GM19397 (cell line): ENCODE results near the gene CC2D1B.

Experiments
- ATAC-seq: cut with Tn5 transposase; IDR thresholded peaks from one replicate; pipeline ENCODE4 v1.9.1; 2021; ENCODE audit warnings: mild to moderate bottlenecking, moderate library complexity; ENCODE audit not compliant: unreplicated experiment

The CC2D1B gene

DNA sequence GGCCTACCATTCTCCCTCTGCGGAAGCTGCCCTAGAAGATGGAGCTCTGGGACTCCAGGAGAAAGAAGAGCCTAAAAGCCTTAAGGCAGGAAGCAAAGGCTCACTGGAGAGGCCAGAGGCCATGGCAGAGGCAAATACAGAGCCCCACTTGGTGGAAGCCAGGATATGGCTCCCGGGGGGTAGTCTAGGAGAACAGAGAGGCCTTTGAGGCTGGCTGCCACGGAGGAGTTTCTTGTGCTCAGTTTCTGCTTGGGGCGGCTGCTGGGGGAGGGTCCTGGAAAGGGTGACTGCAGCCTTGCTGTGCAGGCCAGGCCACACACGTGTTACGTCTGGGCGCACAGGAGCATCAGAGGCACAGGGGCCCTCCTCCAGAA, 5.4 kb downstream of the CC2D1B start:
- no peak for ATAC-seq

DNA sequence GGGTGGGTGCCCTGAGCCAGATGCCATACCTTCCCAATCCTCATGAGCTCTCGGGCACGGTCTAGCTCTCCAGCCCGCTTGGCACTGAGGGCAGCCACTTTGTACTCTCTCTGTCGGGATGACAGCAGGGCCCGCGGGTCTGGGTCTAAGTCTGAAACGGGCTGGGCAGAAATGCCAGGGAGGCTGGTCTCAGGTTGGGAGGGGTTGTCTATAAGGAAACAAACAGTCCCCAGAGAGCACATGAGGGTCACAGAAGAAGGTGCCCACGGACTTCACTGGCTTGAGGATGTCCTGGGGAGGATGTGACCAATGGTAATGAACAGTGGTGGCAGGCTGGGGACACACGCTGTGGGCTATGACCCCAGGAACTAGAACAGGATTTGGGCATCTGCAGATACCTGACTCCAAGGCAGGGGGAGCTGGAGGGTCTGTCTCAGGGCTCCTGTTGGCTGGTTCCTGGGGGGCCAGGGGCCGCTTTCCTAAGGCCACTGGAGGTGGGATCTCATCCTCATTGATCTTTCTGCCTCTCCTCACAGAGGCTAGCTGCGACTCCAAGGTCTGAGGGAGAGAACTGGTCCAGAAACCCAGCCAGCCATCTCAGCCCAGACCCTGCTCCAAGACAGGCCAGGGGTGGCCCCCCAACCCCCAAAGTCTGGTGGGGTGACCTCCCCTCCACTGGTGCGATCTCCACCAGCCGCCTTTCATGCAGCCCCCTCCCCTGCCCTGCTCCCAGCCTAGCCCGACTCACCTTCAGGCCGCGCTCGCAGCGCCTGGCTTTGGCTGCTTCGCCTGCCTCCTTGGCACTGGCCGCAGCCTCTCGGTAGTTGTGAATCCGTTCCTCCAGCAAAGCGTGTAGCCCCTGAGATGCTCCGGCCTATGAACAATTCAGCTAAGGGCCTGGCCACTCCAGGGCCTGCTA, 6.1 kb downstream of the CC2D1B start:
- no peak for ATAC-seq

DNA sequence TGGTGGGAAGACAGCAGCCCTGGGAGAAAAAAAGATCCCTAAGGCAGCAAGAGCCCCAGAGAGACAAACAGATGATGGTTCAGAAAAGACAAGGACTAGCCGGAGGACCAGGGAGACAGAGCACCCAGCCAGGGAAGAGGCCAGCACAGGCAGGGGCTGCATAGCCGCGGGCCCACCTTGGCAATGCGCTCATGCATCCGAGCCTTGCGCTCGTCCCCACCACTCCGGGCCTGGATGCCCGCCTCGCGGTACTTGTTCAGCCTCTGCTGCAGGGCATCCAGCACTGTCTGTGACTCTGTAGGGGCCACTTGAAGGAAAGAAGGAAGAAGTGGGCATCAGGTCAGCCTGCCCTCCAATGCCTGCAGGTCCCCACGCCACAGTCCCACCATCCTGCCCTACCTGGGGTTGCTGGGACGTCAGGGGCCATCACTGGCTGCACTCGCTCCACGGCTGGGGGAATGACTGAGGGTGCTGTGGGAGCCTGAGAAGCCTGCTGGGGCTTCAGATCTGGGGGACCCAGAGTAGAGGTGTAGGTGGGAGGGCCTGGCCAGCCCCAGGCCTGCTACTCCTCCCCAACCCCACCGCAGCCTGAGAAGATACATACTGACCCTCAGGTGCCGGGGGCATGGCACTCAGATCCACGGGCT, 7.0 kb downstream of the CC2D1B start:
- no peak for ATAC-seq

DNA sequence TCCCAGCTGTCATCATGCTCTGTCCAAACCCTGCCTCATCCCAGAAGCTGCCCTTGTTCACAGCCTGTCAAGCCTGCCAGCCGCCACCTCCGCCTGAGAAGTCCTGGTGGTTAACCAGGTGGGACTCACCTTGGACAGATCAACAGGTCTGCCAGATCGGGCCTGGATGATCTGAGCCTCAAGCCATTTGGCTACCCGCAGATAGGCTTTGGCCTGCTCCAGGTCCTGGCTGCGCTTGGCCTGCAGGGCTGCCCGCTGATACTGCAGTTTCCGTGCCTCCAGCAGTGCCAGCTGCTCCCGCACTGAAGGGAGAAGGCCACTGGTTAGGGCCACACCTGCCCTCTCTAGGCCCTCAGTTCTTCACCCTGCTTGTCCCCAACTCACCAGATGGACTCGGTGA, 8.6 kb downstream of the CC2D1B start:
- no peak for ATAC-seq

DNA sequence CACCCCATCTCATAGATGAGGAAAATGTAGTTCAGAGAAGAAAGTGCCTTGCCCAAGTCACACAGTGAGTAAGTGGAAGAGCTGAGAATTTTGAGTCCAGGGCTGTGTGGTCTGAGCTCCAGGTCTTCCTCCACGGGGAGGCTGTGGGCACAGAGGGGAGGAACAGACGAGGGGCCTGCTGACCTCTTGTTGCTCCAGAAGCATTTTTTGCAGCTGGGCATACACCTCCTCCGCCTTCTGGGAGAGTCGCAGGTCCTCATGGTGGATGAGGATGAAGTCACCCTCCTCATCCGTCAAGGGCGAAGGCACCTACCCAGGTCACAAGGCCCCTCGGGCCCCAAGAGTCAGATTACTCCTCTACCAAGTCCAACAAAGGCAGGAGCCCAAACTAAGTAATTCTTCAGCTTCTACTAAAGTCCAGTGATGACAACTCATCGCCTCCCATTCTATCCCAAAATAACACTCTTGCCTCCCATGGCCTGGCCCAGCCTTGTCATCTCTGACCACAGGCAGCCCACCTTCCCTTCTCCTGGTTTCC, 9.1 kb downstream of the CC2D1B start:
- ATAC-seq = no peak

DNA sequence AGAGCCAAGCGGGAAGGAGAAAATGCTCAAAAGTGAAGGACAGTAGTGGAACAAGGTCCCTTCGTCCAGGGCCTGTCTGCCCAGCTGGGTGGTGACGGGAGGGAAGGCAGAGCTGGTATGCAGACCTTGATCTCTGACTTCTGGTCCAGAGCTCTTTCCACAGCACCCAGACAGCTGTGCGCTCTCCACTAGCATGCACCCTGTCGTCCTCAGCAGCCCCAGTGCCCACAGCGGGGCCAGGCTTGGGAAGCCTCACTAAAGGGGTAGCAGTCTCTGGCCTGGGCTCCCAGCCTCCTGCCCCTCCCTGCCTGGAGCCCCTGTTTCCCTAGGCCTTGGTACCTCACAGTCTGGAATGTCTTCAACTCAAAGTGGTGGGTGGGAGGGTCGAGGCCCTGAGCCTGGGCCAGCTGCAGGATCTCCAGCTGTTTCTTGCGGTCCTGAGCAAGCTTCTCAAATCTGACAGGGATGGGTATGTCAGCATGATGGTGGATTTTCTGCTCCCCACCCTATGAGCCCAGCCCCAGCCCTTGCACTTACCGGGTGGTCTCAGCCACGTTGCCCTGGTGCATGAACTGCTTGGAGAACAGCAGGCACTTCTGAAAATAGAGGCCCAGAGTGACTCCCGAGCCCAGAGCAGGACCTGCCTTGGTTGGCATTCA, 10.0 kb downstream of the CC2D1B start:
- ATAC-seq = no peak

DNA sequence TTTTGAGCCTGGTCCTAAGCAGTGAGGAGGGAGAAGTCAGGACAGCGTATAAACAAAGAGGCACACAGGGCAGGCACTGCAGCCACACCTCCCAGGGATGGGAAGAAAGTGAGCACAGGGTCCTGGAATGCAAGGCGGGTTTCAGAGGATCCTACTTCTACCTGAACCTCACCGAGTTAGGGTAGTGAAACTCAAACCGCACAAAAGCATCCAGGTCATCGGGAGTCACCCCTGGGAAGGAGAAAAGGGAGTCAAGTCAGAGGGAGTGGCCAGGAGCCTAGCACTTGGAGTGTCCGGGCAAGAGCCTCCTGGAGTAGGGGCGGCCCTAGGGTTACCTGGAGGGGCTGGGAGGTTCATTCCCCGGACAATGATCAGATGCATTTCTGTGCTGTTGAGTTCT, 10.6 kb downstream of the CC2D1B start:
- ATAC-seq = no peak

DNA sequence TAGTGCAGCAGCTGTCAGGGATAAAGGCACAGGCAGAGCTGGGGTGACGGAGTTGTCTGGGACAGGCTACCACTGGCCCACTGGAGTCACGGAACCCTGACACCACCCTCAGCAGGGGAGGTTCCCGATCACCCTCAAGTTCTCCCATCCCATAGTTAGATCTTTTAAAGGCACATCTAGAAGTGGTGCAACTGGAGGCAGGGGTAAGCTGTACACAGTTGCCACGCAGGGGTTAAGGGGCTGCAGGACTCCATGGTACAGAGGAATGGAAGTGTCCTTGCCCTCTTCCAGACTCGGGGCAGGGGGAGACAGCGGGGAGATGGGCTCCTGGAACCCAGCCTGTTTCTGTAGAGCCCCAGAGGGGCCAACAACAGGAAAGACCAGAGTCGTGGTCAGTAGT, 13.3 kb downstream of the CC2D1B start:
- ATAC-seq = no peak

DNA sequence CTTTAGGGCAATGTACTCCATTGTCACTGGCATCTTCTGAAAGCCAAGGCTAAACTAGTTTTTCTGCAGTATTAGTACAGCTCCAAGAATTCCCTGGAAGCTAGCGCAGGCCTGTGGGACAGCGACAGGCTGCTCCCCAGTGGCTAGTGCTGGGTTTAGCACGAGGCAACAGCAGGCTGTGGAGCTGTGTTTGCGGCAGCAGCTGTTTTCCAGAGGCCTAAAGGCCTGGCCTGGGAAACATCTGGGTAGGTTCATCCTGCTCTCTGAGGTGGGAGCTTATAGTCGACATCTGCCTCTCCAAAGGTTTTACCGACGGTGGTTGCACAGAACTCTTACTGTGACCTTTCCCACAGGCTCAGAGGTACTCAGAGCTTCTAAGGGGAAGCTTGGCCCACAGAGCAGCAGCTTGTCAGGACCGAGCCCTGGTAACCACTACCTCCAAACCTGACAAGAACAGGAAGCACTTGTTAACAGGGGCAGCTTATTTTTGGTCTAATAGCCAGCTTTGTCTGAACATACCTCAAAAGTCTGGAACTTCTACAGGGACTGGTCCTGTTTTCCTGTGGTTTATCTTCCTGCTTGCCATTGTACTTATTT, 17.2 kb downstream of the CC2D1B start:
- ATAC-seq = no peak

DNA sequence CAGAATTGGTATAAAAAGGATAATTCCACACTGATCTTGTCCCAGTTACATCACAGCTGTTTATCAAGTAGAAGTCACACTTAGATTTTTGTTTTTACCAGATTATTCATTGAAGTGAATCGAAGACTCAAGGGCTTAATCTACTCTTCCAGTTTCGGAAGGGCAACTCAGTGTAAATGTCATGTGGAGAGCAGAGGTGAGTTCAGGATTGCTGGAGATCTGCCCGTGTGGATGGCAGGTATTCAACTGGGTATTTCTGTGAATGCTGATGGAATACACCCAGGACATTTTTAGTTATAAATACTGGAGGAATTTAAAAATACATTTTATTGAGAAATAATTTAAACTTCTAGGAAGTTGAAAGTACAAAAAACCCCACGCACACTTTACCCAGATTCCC, 19.4 kb downstream of the CC2D1B start:
- ATAC-seq = no peak

DNA sequence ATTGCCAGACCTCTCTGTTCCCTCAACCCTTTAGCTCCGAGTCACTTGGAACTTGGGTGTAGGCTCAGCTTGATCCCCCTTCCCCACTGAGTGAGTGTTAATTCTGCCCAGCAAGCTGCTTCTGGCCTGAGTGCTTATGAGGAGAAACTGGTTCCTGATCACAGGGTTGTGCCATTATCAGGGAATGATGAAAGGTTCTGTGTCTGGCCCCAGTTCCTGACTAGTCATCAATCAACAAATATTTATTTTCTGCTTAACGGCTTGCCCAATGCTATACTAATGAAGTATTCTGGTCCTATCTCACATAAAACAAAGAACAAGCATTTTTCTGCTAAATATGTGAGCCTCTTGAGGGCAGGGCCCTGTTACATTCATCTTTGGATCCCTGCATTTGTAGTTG, 20.8 kb downstream of the CC2D1B start:
- ATAC-seq = no peak

DNA sequence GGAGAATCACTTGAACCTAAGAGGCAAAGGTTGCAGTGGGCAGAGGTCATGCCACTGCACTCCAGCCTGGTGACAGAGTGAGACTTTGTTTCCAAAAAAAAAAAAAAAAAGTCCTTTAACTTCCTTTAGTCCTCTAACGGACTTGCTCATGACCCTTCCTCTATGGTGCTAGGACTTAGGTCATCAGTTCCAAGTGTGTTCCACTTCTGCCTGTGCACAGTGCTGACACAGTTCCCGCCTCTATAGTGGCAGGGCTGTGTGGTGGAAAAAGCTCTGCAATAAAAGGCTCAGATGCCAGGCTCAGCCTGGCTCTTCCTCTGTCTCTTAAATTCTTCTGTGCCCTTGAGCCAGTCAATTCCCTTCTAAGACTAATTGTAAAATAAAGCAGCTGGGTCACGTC, 22.0 kb downstream of the CC2D1B start:
- ATAC-seq = no peak

DNA sequence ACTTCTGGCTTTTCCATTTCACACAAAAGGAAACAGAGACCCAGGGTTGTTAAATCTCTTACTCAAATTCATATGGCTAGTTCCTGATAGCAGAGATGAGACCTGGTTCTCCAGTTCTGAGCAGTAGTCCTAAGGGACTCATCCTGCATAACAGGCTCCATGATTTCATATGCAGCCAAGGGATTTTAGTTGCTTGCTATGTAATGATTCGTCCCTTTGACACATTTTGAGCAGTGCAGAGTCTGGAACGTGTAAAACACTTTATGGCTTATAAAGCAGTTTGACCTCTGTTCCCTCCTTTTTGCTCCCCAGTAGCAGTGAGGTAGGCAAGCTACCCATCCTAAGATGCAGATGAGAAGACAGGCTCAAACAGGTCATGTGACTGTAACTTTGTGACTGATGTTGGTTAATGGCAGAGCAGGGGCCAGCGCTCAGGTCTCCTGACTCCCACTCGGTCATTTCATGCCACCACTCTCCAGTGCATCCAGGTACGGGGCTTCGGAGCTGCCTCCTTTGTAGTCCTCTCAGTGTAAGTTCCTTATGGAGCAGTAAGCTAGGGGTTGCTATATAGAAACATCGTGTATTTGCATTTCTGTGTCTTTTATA, 24.2 kb downstream of the CC2D1B start:
- ATAC-seq = no peak

DNA sequence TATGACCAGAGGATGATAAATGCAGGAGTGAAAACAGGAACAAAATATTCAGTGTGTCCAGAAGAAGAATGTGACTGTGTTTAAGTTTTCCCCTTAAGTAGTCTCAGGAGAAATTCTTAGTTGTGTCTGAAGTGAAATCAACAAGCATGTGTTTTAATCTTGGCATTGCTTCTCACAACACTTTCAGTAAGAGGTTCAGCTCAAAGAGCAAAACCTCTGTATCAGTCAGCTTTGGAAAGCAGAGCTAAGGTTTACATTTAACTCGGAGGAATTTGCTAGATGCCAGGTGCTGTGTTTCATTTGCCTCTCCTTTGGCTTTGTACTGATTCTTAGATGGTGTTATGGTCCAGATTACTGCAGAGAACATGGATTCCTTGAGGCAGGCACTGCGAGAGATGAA, 28.6 kb downstream of the CC2D1B start:
- no peak for ATAC-seq

DNA sequence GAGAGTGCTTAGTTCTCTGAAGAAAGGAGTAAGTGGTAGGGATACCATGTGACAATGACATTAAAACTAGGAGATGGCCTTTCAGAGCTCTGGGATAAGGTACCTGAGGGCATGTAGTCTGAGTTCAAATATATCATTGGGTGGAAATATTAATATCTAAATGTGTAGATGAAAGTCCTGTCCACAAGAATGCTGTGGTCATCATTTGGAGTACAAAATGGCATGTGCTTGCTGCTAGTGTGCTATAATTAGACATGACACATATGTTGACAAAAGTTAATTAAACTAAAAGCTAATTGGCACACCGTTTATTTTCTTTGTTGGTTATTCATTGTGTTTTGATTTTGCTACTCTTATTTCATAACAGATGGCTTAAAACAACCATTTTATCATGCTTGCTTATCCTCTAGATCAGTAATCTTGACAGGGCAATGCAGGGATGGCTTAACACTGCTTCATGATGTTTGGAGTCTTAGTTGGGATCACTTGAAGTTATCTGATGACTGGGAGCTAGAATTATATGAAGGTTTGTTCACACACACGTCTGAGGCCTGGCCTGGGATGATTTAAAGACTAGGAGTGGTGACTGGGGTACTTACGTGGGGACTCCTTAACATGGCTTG, 31.0 kb downstream of the CC2D1B start:
- no peak for ATAC-seq

DNA sequence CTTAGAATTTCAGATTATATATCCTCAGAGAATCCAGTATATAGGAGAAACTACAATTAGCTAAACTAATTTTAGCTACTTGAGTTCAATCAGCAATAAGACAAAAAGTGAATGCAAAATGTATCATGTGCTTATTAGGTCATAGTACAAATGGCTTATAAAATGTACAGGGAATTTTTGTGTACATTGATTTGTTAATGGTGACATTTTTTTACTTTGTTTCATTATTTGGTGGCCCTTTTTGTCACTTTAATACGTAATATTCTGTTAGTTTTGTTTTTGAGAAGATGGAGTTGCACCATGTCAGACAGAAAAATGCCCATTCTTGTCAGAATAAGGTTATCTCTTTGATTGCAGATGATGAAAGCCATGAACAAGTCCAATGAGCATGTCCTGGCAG, 33.6 kb downstream of the CC2D1B start:
- ATAC-seq = no peak

DNA sequence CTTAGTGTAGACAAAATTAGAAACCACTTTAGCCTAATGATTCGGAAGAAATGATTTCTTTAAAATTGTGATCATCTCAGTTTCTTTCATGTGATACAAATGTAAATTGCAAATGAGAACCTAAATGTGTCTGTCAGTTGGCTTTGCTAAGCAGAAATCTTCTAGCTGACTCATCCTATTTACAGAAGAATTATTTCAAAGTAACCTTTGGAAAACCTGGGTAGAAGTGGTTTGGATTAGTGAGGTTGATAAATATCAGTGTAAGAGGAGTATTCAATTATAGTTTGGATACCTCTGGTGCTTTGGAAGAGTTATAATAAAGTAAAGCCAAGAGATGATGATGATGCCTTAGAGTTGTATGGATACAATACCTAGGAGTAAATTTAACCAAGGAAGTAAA, 37.4 kb downstream of the CC2D1B start:
- no peak for ATAC-seq

DNA sequence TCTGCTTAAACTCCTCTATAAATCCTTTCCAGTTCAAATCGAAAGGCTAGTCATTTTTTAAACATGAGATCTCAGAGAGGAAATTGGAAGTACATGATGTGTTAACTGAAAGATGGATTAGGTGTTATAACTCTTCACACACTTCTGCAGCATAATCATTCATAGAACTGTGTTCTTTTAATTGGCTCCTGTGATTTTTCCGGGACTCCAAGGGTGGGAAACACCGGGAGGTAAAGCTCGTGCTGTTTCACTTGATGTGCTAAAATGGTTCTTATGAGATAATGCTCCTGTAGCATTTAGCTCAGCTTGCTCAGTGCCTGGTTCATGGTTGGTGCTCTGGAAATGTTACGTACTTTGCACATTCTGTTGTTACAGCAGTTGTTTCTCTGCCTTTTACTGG, 40.2 kb downstream of the CC2D1B start:
- no peak for ATAC-seq

DNA sequence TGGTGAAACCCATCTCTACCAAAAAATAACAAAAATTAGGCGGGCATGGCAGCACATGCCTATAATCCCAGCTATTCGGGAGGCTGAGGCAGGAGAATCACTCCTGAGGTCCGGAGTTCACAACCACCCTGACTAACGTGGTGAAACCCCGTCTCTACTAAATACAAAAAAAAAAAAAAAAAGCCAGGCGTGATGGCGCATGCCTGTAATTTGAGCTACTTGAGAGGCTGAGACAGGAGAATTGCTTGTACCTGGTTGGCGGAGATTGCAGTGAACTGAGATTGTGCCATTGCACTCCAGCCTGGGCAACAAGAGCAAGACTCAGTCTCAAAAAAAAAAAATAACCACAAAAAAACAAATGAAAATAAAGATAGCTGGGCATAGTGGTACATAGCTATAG, 42.3 kb downstream of the CC2D1B start:
- ATAC-seq = no peak

DNA sequence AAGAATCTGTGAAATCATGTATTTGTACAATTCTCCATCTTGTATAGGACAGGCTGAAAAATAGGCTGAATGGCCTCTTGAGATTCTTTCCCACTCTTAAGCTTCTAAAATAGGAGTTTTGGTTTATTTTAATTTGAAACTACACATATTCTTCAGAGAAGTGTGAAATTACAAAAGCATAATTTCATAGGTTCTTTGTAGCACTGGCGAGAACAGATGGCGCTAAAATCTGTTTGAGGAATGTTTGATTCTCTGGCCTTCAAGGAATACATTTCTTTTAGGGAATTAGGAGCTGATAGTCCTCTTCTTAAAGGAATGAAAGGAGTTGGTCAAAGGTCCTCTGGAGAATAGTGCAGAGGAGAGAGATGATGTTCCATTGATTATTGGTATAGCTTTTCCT, 44.9 kb downstream of the CC2D1B start:
- ATAC-seq = no peak
